GM12801 (cell line): ENCODE measurements around the gene EHF.

Experiments used
- TF ChIP-seq, protein P1 (sequence below): IDR thresholded peaks from one replicate; pipeline ENCODE4 v1.5.1; 2011; ENCODE audit warnings: control low read depth; ENCODE audit not compliant: insufficient read length; ENCODE audit errors: extremely low read depth

Gene EHF

DNA sequence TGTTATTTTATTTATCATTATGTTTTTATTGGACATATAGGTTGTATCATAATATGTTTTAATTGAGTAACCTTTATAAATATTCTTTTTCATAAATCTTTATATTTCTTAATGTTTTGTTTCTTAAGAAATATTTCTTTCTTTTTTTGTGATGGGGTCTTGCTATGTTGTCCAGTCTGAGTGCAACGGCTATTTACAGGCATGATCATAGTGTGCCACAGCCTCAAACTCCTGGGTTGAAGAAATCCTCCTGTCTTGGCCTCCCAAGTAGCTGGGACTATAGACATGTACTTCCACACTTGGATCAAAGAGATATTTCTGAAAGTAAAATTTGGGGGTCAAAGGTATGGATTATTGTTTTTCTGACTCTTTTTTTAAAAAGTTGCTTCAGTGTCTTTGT is 53.1 kb downstream of the EHF start:
- TF ChIP-seq, protein P1, sequence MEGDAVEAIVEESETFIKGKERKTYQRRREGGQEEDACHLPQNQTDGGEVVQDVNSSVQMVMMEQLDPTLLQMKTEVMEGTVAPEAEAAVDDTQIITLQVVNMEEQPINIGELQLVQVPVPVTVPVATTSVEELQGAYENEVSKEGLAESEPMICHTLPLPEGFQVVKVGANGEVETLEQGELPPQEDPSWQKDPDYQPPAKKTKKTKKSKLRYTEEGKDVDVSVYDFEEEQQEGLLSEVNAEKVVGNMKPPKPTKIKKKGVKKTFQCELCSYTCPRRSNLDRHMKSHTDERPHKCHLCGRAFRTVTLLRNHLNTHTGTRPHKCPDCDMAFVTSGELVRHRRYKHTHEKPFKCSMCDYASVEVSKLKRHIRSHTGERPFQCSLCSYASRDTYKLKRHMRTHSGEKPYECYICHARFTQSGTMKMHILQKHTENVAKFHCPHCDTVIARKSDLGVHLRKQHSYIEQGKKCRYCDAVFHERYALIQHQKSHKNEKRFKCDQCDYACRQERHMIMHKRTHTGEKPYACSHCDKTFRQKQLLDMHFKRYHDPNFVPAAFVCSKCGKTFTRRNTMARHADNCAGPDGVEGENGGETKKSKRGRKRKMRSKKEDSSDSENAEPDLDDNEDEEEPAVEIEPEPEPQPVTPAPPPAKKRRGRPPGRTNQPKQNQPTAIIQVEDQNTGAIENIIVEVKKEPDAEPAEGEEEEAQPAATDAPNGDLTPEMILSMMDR, result no peak

- TF ChIP-seq, protein P1, result no peak
Measured at GRCh38 chr11:34676227-34676626, 55.3 kb downstream of the EHF start.

GRCh38 chr11:34679681-34680080 is 58.8 kb downstream of the EHF start:
- TF ChIP-seq, protein P1, result no peak

GRCh38 chr11:34680206-34680605 is 59.3 kb downstream of the EHF start:
- TF ChIP-seq, protein P1, result no peak

DNA sequence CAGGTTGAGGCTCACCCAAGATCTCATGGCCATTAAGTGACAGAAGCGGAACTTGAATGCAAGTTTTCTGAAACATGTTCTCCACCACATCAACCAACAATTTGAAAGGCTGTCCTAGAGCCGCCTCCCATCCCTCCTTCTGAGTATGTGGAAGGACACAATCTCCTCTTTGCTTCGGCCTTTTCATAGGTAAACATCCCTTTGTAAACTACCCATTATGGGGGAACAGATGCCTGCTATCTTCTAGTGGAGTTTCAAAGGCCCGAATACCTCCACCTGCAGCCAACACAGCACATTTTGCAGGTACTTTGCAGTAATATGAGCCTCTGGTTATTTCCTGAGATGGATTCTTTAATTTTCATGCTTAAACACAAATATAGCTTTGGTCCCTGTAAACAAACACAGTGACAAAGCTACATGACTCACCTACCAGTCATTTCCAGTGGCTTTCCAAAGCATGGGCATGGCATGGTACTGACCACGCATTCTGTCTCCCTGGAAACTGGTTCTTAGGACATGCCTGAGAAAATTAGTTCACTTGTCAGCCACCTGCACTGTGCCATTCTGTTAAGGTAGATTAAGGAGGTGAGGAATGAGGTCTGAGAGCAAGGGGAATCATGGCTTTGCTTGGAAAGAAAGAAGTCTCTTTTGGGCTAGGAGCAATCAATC is 60.2 kb downstream of the EHF start:
- TF ChIP-seq, protein P1, result no peak

DNA sequence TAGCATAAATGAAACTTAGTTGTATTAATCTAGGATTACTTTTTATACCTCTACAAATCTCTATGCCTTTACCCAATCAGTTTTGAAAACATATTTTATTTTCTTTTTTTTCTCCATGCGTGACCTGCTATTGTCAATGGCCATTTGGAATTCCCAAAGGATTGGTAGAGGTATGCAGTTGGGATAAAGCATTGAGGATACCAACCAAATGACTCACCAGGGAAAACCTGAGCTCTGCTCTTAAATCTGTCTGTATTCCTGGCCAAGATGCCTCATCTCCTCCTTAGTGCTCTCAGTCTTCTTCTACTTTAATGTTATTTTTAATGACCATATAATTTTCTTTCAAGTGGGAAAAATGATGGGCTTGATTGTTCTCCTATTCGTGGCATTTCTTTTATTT is 61.9 kb downstream of the EHF start:
- TF ChIP-seq, protein P1, result no peak

DNA sequence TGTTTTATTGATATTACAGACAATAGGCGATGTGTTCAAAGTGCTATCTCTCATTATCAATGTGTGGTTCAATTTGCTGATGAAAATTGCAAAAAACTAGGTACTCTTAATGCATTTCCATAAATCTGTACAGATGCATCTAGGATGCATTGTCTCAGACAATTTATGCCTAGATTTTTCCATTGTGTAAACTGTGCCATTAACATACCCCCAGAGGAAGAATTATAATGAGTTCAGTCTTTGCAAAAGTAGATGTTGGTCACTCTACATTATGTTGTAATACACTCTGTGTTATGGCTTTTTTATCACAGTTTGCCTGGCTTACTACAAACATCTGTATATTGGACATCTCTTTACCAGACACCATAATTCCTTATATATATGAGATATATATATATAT is 62.5 kb downstream of the EHF start:
- TF ChIP-seq, protein P1, result no peak

GRCh38 chr11:34685864-34686263 is 65.0 kb downstream of the EHF start:
- TF ChIP-seq, protein P1, result no peak
